ENCODE results near the gene ASB8. TPM values are rescaled to one million over a fixed set of nuclear protein-coding genes. Genes with fewer than 3 reads are reported as not detected.
A peak's percentile ranks its signal among the peaks of the same experiment; 100 is the strongest.

ASB8 gene, protein sequence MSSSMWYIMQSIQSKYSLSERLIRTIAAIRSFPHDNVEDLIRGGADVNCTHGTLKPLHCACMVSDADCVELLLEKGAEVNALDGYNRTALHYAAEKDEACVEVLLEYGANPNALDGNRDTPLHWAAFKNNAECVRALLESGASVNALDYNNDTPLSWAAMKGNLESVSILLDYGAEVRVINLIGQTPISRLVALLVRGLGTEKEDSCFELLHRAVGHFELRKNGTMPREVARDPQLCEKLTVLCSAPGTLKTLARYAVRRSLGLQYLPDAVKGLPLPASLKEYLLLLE
- total RNA-seq = 40.0 and 43.6 TPM in 2 replicates

DNA sequence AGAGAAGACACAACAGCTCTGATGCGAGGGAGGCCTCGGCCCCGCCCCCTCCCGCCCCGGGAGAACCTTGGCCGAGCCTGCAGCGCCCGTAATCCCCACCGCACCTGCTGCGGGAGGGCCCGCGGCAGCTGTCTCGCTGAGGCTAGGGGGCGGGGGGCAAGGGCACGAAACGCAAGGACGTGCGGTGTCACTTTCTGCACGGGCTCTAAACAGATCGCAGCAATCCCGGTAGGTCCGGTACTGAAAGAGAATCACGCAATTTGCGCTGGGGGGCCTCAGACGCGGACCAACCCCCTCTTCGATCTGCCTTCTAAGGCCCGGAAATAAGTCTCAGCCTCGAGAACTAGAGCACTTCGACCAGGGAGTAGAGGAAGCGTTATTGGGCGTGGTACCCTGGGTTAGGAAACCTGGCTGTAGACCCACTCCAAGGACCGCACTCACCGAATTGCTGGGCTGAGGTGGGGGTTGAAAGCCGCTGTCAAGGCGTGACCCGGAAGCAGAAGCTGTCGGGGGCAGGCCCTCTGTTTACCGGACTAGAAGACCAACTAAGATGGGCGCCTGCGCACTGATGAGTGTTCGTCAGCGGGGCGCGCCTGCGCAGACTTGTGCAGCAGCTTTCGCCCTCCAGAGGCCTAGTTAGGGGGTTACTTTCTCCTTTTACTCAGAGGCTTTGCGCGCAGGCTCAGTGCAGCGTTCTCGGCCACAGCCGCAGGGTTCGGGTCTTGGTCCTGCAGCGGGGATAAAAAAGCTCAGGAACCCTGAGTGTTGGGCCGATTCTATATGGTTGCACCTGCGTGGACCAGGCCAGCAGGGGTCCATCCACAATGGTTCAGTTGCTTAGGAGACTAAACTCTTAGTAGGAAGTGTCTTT is at the start of gene ASB8:
Gene ASB8, minus strand, starts transcription at position 498 of the 871 bp plus-strand sequence. CDS start 4,019 bp downstream, outside the sequence.
- DNase-seq (peak; percentile 96), ATAC-seq (ENCODE audit: low read depth) (peak; percentile 93)
- H3K27me3 Mint-ChIP-seq = peaks cover 2% of the 10 kb centered on the region
- peaks cover 26% of the 10 kb centered on the region for H3K4me1 Mint-ChIP-seq
- H3K9me3 Mint-ChIP-seq = no peaks in the 10 kb centered on the region
- CTCF ChIA-PET = interaction anchor here (0.6 to 1.5 kb wide), 11 partner anchors 8 to 252 kb away, joined by 3 to 8 read pairs (median 3); partner anchors contain the start of genes CCDC184, PFKM, SENP1 and VDR
- TF ChIP-seq, protein P1, sequence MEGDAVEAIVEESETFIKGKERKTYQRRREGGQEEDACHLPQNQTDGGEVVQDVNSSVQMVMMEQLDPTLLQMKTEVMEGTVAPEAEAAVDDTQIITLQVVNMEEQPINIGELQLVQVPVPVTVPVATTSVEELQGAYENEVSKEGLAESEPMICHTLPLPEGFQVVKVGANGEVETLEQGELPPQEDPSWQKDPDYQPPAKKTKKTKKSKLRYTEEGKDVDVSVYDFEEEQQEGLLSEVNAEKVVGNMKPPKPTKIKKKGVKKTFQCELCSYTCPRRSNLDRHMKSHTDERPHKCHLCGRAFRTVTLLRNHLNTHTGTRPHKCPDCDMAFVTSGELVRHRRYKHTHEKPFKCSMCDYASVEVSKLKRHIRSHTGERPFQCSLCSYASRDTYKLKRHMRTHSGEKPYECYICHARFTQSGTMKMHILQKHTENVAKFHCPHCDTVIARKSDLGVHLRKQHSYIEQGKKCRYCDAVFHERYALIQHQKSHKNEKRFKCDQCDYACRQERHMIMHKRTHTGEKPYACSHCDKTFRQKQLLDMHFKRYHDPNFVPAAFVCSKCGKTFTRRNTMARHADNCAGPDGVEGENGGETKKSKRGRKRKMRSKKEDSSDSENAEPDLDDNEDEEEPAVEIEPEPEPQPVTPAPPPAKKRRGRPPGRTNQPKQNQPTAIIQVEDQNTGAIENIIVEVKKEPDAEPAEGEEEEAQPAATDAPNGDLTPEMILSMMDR (IDR thresholded peaks at IDR 0.05) = no peak
- intact Hi-C loops (cut with micrococcal nuclease) = loop anchor here (1.0 to 5.0 kb wide), 9 partner anchors 26 to 560 kb away; partner anchors contain the start of genes CCDC184, CCNT1, PFKM and SENP1
- POLR2A ChIA-PET = interaction anchor here (0.6 to 3.2 kb wide), 16 partner anchors 8 to 1785 kb away, joined by 3 to 61 read pairs (median 5); partner anchors contain the start of genes CCDC184, KANSL2, PFKM and SENP1
- H3K4me3 Mint-ChIP-seq = peak within 1 kb of the TSS; percentile 96
- H3K36me3 Mint-ChIP-seq (ENCODE audit: low read depth) = peaks cover 17% of the 10 kb centered on the region
- peak within 1 kb of the TSS; percentile 97 for H3K27ac Mint-ChIP-seq

DNA sequence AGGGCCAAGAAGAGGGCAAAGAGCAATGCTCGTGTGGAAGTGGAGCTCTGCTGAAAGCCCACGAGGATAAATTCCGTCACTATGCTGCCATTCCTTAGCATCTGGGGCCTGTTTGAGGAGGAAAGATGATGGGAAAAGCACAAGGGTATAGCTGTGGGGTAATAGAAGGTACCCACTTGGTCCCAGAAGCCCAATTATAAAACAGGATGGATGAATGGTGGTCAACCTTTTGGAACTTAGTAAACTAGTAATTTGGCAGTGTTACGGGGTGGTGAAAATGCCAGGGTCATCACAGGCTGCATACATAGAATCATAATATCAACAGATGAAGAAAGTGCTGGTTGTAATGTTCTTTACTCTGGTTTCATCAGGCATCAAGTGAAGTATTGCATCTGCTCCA is 45.9 kb upstream of the ASB8 start, which contains the start of gene OR10AD1:
Gene OR10AD1, minus strand, starts transcription at position 101 of the 400 bp plus-strand sequence. Its CDS starts 0 bp downstream, at position 101.
- no peak within 1 kb of the TSS for H3K4me3 Mint-ChIP-seq
- intact Hi-C loops (cut with micrococcal nuclease) = no loop called here
- ATAC-seq (ENCODE audit: low read depth) (no peak), DNase-seq (no peak)
- H3K4me1 Mint-ChIP-seq = peaks cover 22% of the 10 kb centered on the region
- peaks cover 19% of the 10 kb centered on the region for H3K9me3 Mint-ChIP-seq
- no peaks in the 10 kb centered on the region for H3K27me3 Mint-ChIP-seq
- H3K27ac Mint-ChIP-seq = no peak within 1 kb of the TSS
- ChIA-PET POLR2A (no interaction called here), CTCF (no interaction called here)
- H3K36me3 Mint-ChIP-seq (ENCODE audit: low read depth) = peaks cover 22% of the 10 kb centered on the region
- TF ChIP-seq, protein P1 (IDR thresholded peaks at IDR 0.05) = no peak

DNA sequence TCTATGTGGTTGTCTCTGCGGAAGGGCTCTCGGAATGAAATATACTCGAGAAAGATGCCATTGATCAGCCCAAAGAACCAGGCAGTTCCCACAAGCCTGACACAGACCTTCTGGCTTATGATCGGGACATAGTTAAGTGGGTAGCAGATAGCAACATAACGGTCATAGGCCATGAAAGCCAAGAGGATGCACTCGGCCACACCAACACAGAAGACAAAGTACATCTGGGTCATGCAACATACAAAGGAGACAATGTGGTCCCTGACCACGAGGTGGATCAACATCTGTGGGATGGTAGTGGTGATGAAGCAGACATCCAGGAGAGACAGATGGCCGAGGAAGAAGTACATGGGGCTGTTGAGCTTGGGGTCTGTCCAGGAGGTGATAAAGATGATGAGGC is 45.5 kb upstream of the ASB8 start:
- no peak overlapping the region for H3K27ac Mint-ChIP-seq
- intact Hi-C loops (cut with micrococcal nuclease) = no loop called here
- ChIA-PET POLR2A (no interaction called here), CTCF (no interaction called here)
- no peaks in the 10 kb centered on the region for H3K27me3 Mint-ChIP-seq
- TF ChIP-seq, protein P1 (IDR thresholded peaks at IDR 0.05) = no peak
- ATAC-seq (ENCODE audit: low read depth) (no peak), DNase-seq (no peak)
- H3K36me3 Mint-ChIP-seq (ENCODE audit: low read depth) = peaks cover 22% of the 10 kb centered on the region
- H3K4me1 Mint-ChIP-seq = peaks cover 24% of the 10 kb centered on the region
- H3K4me3 Mint-ChIP-seq = no peak overlapping the region
- H3K9me3 Mint-ChIP-seq = peaks cover 19% of the 10 kb centered on the region

DNA sequence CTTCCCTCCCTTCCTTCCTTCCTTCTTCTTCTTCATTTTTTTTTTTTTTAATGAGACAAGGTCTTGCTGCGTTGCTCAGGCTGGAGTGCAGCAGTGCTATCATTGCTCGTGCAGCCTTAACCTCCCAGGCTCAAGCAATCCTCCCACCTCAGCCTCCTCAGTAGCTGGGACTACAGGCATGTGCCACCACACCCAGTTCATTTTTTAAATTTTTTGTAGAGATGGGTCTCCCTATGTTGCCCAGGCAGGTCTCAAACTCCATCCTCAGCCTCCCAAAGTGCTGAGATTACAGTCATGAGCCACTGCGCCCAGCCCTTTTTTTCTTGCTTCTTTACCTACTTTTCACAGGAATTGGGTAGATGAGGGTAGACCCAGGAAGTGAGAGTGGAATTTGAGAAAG is 44.2 kb upstream of the ASB8 start:
- peaks cover 19% of the 10 kb centered on the region for H3K36me3 Mint-ChIP-seq (ENCODE audit: low read depth)
- H3K27me3 Mint-ChIP-seq = no peaks in the 10 kb centered on the region
- TF ChIP-seq, protein P1 (IDR thresholded peaks at IDR 0.05) = no peak
- POLR2A ChIA-PET = no interaction called here
- no peak overlapping the region for H3K27ac Mint-ChIP-seq
- peaks cover 26% of the 10 kb centered on the region for H3K4me1 Mint-ChIP-seq
- DNase-seq (no peak), ATAC-seq (ENCODE audit: low read depth) (no peak)
- H3K9me3 Mint-ChIP-seq = peaks cover 11% of the 10 kb centered on the region
- no peak overlapping the region for H3K4me3 Mint-ChIP-seq
- intact Hi-C loops (cut with micrococcal nuclease) = no loop called here
- CTCF ChIA-PET = no interaction called here

DNA sequence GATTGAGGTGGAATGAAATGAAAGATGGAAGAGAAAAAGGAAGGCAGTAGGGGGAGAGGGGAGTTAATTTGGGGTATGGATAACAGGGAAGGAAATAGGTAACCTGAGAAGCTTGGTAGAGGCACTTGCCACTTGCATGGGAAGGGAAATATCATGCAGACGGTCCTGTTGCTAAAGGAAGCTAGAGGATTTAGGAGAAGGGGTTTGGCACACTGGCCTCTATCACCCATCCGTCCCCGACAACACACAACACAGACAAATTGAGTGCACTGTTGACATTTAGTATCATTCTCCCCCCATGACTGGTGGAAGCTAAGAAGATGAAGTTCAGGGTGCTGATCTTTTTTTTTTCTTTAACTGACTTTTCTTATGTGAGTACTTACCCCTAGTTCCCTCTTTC is 43.8 kb upstream of the ASB8 start:
- H3K27ac Mint-ChIP-seq = no peak overlapping the region
- intact Hi-C loops (cut with micrococcal nuclease) = no loop called here
- POLR2A ChIA-PET = no interaction called here

More for the DNA sequence above, 43.8 kb upstream of the ASB8 start:
- Mint-ChIP-seq H3K36me3 (ENCODE audit: low read depth) (peaks cover 15% of the 10 kb centered on the region), H3K4me1 (peaks cover 26% of the 10 kb centered on the region), H3K9me3 (peaks cover 8% of the 10 kb centered on the region), H3K4me3 (no peak overlapping the region), H3K27me3 (no peaks in the 10 kb centered on the region)
- ATAC-seq (ENCODE audit: low read depth) (no peak), DNase-seq (no peak)
- TF ChIP-seq, protein P1 (IDR thresholded peaks at IDR 0.05) = no peak
- CTCF ChIA-PET = no interaction called here

Data from activated B cell treated with CpG ODN at 0.5 μM for 24 hours (primary cell).